Astrocyte of the cerebellum (primary cell): ENCODE results near the gene ZFHX2.

ENCODE experiments used
- DNase-seq: peaks from one replicate; pipeline ENCODE4 v3.0.0-alpha.2; 2011; ENCODE audit warnings: low read depth
- H3K4me3 ChIP-seq: 2 replicates; pipeline ENCODE4 v1.5.1; 2011; ENCODE audit warnings: mild to moderate bottlenecking, low read depth, low read length, moderate library complexity
- CTCF ChIP-seq: IDR thresholded peaks from 2 replicates; pipeline ENCODE4 v1.5.1; 2012; ENCODE audit warnings: low read length, low read depth, moderate library complexity, mild to moderate bottlenecking; ENCODE audit errors: missing control alignments
- in situ Hi-C: cut with HindIII; loops from 2 replicates; pipeline ENCODE4 v1.10.0; 2017; ENCODE audit warnings: low sequenced_read_pairs

The ZFHX2 gene

GRCh38 chr14:23524954-23525353 lies 26.6 kb downstream of the ZFHX2 start:
- TF ChIP-seq CTCF: no peak
- in situ Hi-C loops: no loop called here
- no peak overlapping the region for H3K4me3 ChIP-seq
- DNase-seq: no peak

GRCh38 chr14:23523229-23524016 lies 28.1 kb downstream of the ZFHX2 start:
- TF ChIP-seq CTCF: no peak
- no peak overlapping the region for H3K4me3 ChIP-seq
- in situ Hi-C loops: no loop called here
- DNase-seq: no peak

GRCh38 chr14:23522643-23523198 lies 28.8 kb downstream of the ZFHX2 start:
- no peak for DNase-seq
- in situ Hi-C loops: no loop called here
- no peak for TF ChIP-seq CTCF
- H3K4me3 ChIP-seq: no peak overlapping the region

GRCh38 chr14:23521785-23522640 lies 29.6 kb downstream of the ZFHX2 start:
- TF ChIP-seq CTCF: no peak
- DNase-seq: no peak
- in situ Hi-C loops: no loop called here
- no peak overlapping the region for H3K4me3 ChIP-seq

- no peak overlapping the region for H3K4me3 ChIP-seq
- TF ChIP-seq CTCF: no peak
- in situ Hi-C loops: no loop called here
- DNase-seq: no peak
Observed at GRCh38 chr14:23520899-23521533, 30.5 kb downstream of the ZFHX2 start.

- TF ChIP-seq CTCF: no peak
- in situ Hi-C loops: no loop called here
- DNase-seq: no peak
Observed at GRCh38 chr14:23518709-23519108, 32.9 kb downstream of the ZFHX2 start.

More at GRCh38 chr14:23518709-23519108, 32.9 kb downstream of the ZFHX2 start:
- no peak overlapping the region for H3K4me3 ChIP-seq
